Naive B cell (primary cell): ENCODE measurements around the gene FAM170B. TPM values are rescaled to one million over a fixed set of nuclear protein-coding genes. Genes with fewer than 3 reads are reported as not detected.

Source experiments
- ATAC-seq, 2 donors: fragments of 150-1000 bp; cut with Tn5 transposase; 2 replicates each; pipeline ENCODE4 v1.10.0; 2021; ENCODE audit warnings: low read depth in 2 of 2, mild to moderate bottlenecking in 2 of 2, moderate library complexity in 2 of 2
- DNase-seq: peaks from one replicate; pipeline ENCODE4 v3.0.0; 2022
- H3K27ac Mint-ChIP-seq, 6 donors: one replicate each; pipeline ENCODE4 v1.8.0; 2020 to 2022; ENCODE audit warnings: mild to moderate bottlenecking in 6 of 6, mixed read lengths in 6 of 6, moderate library complexity in 5 of 6, inconsistent platforms in 2 of 6
- H3K27me3 Mint-ChIP-seq, 3 donors: one replicate each; pipeline ENCODE4 v1.8.0; 2021 to 2022; ENCODE audit warnings: mixed read lengths in 3 of 3, mild to moderate bottlenecking in 1 of 3
- H3K36me3 Mint-ChIP-seq, 2 donors: one replicate each; pipeline ENCODE4 v1.8.0; 2020 to 2022; ENCODE audit warnings: mixed read lengths in 2 of 2, inconsistent platforms in 1 of 2, mild to moderate bottlenecking in 1 of 2
- H3K4me1 Mint-ChIP-seq, 3 donors: one replicate each; pipeline ENCODE4 v1.8.0; 2020 to 2022; ENCODE audit warnings: mixed read lengths in 3 of 3, inconsistent platforms in 1 of 3, mild to moderate bottlenecking in 1 of 3, moderate library complexity in 1 of 3
- H3K4me3 Mint-ChIP-seq, 8 donors: one replicate each; pipeline ENCODE4 v1.8.0; 2020 to 2022; ENCODE audit warnings: mild to moderate bottlenecking in 8 of 8, mixed read lengths in 8 of 8, moderate library complexity in 8 of 8, inconsistent platforms in 2 of 8
- H3K9me3 Mint-ChIP-seq, 7 donors: one replicate each; pipeline ENCODE4 v1.8.0; 2020 to 2022; ENCODE audit warnings: mixed read lengths in 7 of 7, mild to moderate bottlenecking in 5 of 7, inconsistent platforms in 2 of 7, moderate library complexity in 1 of 7
- polyA plus RNA-seq, 6 donors: library from polyadenylated mRNA; unstranded; fragments of 300-500 nt; fragmentation: Illumina TruSeq; gene quantifications; one replicate each; pipeline ENCODE4 v1.2.3, GENCODE V29; 2021; ENCODE audit warnings: low read depth in 6 of 6

FAM170B gene
- polyA plus RNA-seq, 6 donors from 2014 or later = not detected

DNA sequence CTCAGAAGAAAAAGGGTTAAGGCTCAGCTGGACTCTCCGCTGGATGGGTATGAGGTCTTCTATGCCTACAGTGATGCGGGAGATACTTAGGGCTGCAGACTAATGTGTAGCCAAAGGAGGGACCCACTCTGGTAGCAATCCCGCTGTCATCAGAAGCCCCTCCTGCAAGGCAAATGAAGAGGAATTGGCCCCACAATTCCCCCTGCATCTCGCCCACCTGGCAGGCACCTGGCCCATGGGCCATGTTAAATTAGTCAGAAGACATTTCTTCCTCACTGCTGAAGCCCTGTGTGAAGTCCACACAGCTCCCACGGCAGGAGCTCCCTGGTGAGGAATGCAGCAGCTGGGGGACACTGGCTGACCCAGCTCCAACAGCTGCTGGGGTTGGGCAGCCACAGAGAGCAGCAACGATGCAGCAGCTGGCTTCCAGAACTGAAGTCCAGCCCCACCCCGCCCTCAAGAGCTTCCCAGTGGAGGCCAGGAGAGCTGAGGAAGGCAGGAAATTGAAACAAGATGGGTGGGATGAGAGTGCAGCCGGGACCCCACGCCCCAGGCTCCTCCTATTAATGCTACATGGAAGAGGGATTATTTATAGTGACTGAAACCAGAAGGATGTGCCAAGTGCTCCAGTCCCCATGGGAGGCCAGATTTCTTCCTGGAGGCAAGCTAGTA lies 24.0 kb downstream of the FAM170B start:
- peaks cover 12 to 32% (median 19%) of the 10 kb centered on the region in 3 donors for H3K27me3 Mint-ChIP-seq
- DNase-seq (no peak), ATAC-seq (no peak)
- no peaks in the 10 kb centered on the region for H3K36me3 Mint-ChIP-seq
- no peak overlapping the region for H3K4me3 Mint-ChIP-seq
- no peaks in the 10 kb centered on the region for H3K9me3 Mint-ChIP-seq
- no peak overlapping the region for H3K27ac Mint-ChIP-seq
- peaks cover 0 to 4% (median 2%) of the 10 kb centered on the region in 3 donors for H3K4me1 Mint-ChIP-seq

- Mint-ChIP-seq H3K27ac (no peak overlapping the region), H3K27me3 (peaks cover 15 to 27% (median 15%) of the 10 kb centered on the region in 3 donors), H3K9me3 (no peaks in the 10 kb centered on the region), H3K4me1 (peaks cover 0 to 5% (median 0%) of the 10 kb centered on the region in 3 donors), H3K36me3 (no peaks in the 10 kb centered on the region), H3K4me3 (no peak overlapping the region)
- ATAC-seq (no peak), DNase-seq (no peak)
Observed at GRCh38 chr10:49108656-49109055, 25.2 kb downstream of the FAM170B start.

DNA sequence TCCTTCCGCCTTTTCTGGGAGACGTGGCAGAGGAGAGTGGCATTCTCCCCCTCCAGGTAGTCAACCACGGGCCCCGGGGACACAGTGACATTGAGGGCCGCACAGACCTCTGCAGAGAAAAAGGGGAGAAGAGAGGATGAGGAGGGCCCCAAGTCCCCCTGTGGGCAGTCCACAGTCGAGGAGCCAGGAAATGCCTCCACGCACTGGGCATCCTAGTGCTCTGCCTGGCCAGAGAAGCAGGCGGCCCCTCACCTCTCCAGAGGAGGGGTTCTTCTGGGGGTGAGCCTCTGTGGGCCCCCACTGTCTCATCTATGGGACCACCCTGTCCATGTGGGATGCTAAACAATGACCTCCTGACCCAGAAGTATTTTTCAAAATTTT lies 25.9 kb downstream of the FAM170B start:
- ATAC-seq = no peak

GRCh38 chr10:49107111-49107886 lies 26.5 kb downstream of the FAM170B start:
- no peak for DNase-seq

More for the DNA sequence above, 25.9 kb downstream of the FAM170B start:
- H3K27ac Mint-ChIP-seq = no peak overlapping the region
- H3K4me1 Mint-ChIP-seq = peaks cover 0 to 5% (median 0%) of the 10 kb centered on the region in 3 donors
- no peaks in the 10 kb centered on the region for H3K36me3 Mint-ChIP-seq
- no peaks in the 10 kb centered on the region for H3K9me3 Mint-ChIP-seq
- no peak overlapping the region for H3K4me3 Mint-ChIP-seq
- peaks cover 12 to 23% (median 15%) of the 10 kb centered on the region in 3 donors for H3K27me3 Mint-ChIP-seq
- DNase-seq = no peak

DNA sequence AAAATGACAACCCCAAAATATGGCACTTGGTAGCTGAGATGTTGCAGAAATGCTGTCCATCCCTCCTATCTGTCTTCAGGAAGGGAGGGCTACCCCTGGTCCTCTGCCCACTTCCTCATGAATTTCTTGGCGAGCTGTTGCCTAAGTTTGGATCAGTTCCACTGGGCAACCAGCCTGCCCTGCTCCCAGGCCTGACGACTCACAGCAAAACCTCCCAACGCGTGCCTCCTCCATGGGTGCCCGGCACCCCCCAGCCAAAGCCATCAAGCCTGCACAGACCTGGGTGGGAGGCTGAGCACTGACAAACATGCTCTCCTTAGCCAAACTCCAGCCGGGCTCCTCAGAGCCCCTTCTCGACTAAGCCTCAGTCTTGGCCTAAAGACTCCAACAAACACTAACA lies 27.4 kb downstream of the FAM170B start:
- Mint-ChIP-seq H3K27ac (no peak overlapping the region), H3K9me3 (no peaks in the 10 kb centered on the region), H3K36me3 (no peaks in the 10 kb centered on the region), H3K4me1 (peaks cover 0 to 5% (median 0%) of the 10 kb centered on the region in 3 donors), H3K27me3 (peaks cover 11 to 30% (median 15%) of the 10 kb centered on the region in 3 donors), H3K4me3 (no peak overlapping the region)
- no peak for ATAC-seq
- no peak for DNase-seq

More at GRCh38 chr10:49107111-49107886, 26.5 kb downstream of the FAM170B start:
- ATAC-seq = no peak
- H3K9me3 Mint-ChIP-seq = no peaks in the 10 kb centered on the region
- H3K27ac Mint-ChIP-seq = no peak overlapping the region
- H3K4me3 Mint-ChIP-seq = peak overlapping the region in 1 of 8 donors; percentile 15
- H3K27me3 Mint-ChIP-seq = peaks cover 7 to 26% (median 15%) of the 10 kb centered on the region in 3 donors
- H3K4me1 Mint-ChIP-seq = peaks cover 0 to 5% (median 0%) of the 10 kb centered on the region in 3 donors
- no peaks in the 10 kb centered on the region for H3K36me3 Mint-ChIP-seq

- ATAC-seq = no peak
- H3K4me3 Mint-ChIP-seq = no peak overlapping the region
- H3K27ac Mint-ChIP-seq = peak overlapping the region in 1 of 6 donors; percentile 15
- no peaks in the 10 kb centered on the region for H3K9me3 Mint-ChIP-seq
- DNase-seq = no peak
- peaks cover 11 to 29% (median 15%) of the 10 kb centered on the region in 3 donors for H3K27me3 Mint-ChIP-seq
- peaks cover 0 to 5% (median 0%) of the 10 kb centered on the region in 3 donors for H3K4me1 Mint-ChIP-seq
- no peaks in the 10 kb centered on the region for H3K36me3 Mint-ChIP-seq
Observed at GRCh38 chr10:49105076-49105475, 28.7 kb downstream of the FAM170B start.

DNA sequence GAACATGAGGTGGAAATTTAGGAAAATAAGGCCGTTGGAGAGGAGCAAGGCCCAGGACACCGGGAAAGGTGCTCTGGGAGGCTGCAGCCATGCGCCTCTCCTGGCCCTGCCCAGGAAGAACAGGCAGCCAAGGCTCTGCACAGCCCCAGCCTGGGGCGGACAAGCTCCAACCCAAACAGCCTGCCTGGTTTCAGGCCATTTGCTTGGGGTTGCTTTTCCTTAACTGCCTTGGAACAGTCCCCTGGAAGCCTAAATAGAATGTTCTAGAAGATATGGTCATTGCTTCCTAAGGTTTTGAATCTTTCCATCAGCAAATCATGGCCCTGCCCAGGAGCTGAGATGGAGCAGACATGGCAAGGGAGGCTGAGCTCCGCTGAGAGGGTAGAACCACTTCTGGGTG lies 29.5 kb downstream of the FAM170B start:
- H3K4me1 Mint-ChIP-seq = peaks cover 0 to 5% (median 0%) of the 10 kb centered on the region in 3 donors
- no peak overlapping the region for H3K4me3 Mint-ChIP-seq
- H3K36me3 Mint-ChIP-seq = no peaks in the 10 kb centered on the region
- no peak overlapping the region for H3K27ac Mint-ChIP-seq
- peaks cover 18 to 30% (median 20%) of the 10 kb centered on the region in 3 donors for H3K27me3 Mint-ChIP-seq
- ATAC-seq = no peak
- DNase-seq = no peak
- no peaks in the 10 kb centered on the region for H3K9me3 Mint-ChIP-seq

GRCh38 chr10:49103761-49104160 lies 30.1 kb downstream of the FAM170B start:
- ATAC-seq (no peak), DNase-seq (no peak)
- Mint-ChIP-seq H3K4me3 (no peak overlapping the region), H3K9me3 (no peaks in the 10 kb centered on the region), H3K27ac (no peak overlapping the region), H3K36me3 (no peaks in the 10 kb centered on the region), H3K4me1 (peaks cover 0 to 5% (median 0%) of the 10 kb centered on the region in 3 donors), H3K27me3 (peaks cover 22 to 33% (median 26%) of the 10 kb centered on the region in 3 donors)

DNA sequence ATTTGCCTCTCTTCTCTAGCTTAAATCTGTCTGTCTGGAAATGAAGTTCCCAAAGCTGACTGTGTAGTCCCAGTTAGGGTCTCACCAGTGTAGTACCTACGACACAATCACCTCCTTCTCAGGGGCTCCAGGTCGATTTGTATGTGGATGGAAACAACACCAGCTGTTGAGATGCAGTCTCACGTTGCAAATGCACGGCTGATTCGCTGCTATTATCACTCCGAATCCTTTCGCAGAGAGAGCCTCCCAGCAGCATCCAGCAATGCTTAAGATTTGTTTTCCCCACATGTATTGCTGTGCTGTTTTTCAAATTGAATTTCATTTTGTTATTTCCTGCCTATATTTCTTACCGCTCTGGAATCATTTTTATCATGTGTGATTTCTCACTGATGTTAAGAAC lies 34.8 kb downstream of the FAM170B start:
- Mint-ChIP-seq H3K27ac (no peak overlapping the region), H3K4me1 (no peaks in the 10 kb centered on the region), H3K27me3 (peaks cover 18 to 32% (median 29%) of the 10 kb centered on the region in 3 donors), H3K9me3 (peaks cover 0 to 2% (median 0%) of the 10 kb centered on the region in 7 donors), H3K4me3 (no peak overlapping the region), H3K36me3 (no peaks in the 10 kb centered on the region)
- no peak for DNase-seq
- no peak for ATAC-seq

DNA sequence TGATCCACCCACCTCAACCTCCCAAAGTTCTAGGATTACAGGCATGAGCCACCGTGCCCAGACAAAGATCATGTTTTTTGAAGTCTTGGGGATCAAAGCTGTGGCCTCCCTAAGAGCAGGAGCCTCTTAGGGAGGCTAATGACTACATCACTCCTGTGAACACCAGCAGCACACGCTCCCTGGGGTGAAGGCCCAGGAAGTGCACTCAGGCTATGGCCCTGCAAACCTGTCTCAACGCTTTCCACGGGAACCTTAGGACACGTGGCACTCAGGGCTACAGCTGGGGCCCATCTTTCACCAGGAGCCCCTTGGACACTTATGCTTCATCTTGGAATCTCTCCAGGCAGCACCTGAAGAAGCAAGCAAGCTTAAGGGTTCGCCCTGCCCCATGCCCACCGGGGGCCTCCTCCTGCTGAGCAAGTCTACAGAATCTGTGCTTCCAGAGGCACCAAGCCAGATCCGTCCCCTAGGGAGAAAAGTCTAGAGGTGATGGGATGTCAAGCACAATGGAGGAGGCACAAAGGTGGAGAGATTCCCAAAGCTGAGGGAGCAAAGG lies 36.9 kb downstream of the FAM170B start:
- peaks cover 26 to 37% (median 26%) of the 10 kb centered on the region in 3 donors for H3K27me3 Mint-ChIP-seq
- H3K4me3 Mint-ChIP-seq = no peak overlapping the region
- H3K4me1 Mint-ChIP-seq = no peaks in the 10 kb centered on the region
- ATAC-seq = no peak
- H3K36me3 Mint-ChIP-seq = no peaks in the 10 kb centered on the region
- H3K9me3 Mint-ChIP-seq = peaks cover 0 to 4% (median 0%) of the 10 kb centered on the region in 7 donors
- no peak for DNase-seq
- H3K27ac Mint-ChIP-seq = no peak overlapping the region

DNA sequence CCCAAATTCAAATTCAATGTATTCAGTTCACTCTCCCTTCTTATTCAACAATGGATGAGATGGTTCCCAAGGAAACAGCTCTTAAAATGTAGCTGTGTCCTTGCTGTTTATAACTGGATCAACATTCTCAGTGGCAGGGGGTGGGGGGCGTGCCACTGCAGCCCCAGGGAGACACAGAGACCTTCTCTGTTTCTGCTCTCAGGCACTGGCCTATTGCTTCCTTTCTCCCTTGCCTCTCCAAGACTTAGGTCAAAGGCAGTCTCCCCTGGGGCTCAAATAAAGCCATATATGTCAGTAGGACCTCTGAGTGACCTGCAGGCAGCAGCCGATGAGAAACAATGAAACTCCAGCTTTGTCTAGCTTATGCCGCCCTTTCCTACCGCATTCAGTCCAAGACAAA lies 39.2 kb downstream of the FAM170B start:
- no peaks in the 10 kb centered on the region for H3K36me3 Mint-ChIP-seq
- H3K27me3 Mint-ChIP-seq = peaks cover 27 to 48% (median 28%) of the 10 kb centered on the region in 3 donors
- H3K27ac Mint-ChIP-seq = no peak overlapping the region
- H3K4me3 Mint-ChIP-seq = no peak overlapping the region
- H3K4me1 Mint-ChIP-seq = no peaks in the 10 kb centered on the region
- DNase-seq (no peak), ATAC-seq (no peak)
- peaks cover 0 to 4% (median 0%) of the 10 kb centered on the region in 7 donors for H3K9me3 Mint-ChIP-seq

DNA sequence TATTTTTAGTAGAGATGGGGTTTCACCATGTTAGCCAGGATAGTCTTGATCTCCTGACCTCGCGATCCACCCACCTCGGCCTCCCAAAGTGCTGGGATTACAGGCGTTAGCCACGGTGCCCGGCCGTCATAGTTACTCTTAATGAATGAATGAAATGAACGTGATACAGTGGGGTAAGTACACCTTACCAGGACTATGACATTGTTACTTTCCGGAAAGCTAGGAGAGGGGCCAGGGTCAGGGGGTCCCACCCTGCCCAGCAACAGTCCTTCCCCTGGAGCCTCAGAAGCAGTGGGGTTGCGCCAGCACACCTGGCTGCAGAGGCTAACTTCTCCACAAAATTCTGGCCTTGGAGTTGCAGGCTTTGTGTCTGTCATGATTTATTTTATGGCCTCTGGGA lies 39.9 kb downstream of the FAM170B start:
- H3K27me3 Mint-ChIP-seq = peaks cover 23 to 43% (median 25%) of the 10 kb centered on the region in 3 donors
- H3K36me3 Mint-ChIP-seq = no peaks in the 10 kb centered on the region
- H3K27ac Mint-ChIP-seq = no peak overlapping the region
- H3K4me1 Mint-ChIP-seq = no peaks in the 10 kb centered on the region
- DNase-seq = no peak
- H3K9me3 Mint-ChIP-seq = peaks cover 0 to 4% (median 0%) of the 10 kb centered on the region in 7 donors
- H3K4me3 Mint-ChIP-seq = no peak overlapping the region
- ATAC-seq = no peak

GRCh38 chr10:49092477-49092876 lies 41.3 kb downstream of the FAM170B start:
- H3K4me3 Mint-ChIP-seq = no peak overlapping the region
- H3K9me3 Mint-ChIP-seq = peaks cover 2 to 7% (median 3%) of the 10 kb centered on the region in 7 donors
- H3K4me1 Mint-ChIP-seq = no peaks in the 10 kb centered on the region
- peaks cover under 1 to 2% of the 10 kb centered on the region in 2 donors for H3K36me3 Mint-ChIP-seq
- ATAC-seq (no peak), DNase-seq (no peak)
- H3K27ac Mint-ChIP-seq = peak overlapping the region in 1 of 6 donors; percentile 5
- H3K27me3 Mint-ChIP-seq = peaks cover 16 to 32% (median 26%) of the 10 kb centered on the region in 3 donors
